ENCODE data around the gene PCK2.

Gene PCK2

GRCh38 chr14:24145690-24146452 lies 51.8 kb downstream of the PCK2 start:
- TF ChIP-seq CTCF (IDR thresholded peaks at IDR 0.05; ENCODE audit: low read depth, low read length) = no peak
- peak overlapping the region; percentile 75 for H3K4me3 ChIP-seq (ENCODE audit: low read depth, low read length)

GRCh38 chr14:24146453-24146977 lies 52.4 kb downstream of the PCK2 start, which contains the start of gene PSME2:
PSME2 (minus strand) TSS chr14:24146610; CDS start chr14:24146581, 29 bp downstream.
- TF ChIP-seq CTCF (IDR thresholded peaks at IDR 0.05; ENCODE audit: low read depth, low read length) = no peak
- H3K4me3 ChIP-seq (ENCODE audit: low read depth, low read length) = peak within 1 kb of the TSS; percentile 75

GRCh38 chr14:24146978-24147760 lies 53.1 kb downstream of the PCK2 start, which contains the start of gene RNF31:
RNF31 (plus strand) TSS chr14:24147498; CDS start chr14:24147699, 201 bp downstream.
- peak within 1 kb of the TSS; percentile 75 for H3K4me3 ChIP-seq (ENCODE audit: low read depth, low read length)
- TF ChIP-seq CTCF (IDR thresholded peaks at IDR 0.05; ENCODE audit: low read depth, low read length) = no peak

GRCh38 chr14:24147761-24148428 lies 53.8 kb downstream of the PCK2 start:
- peak overlapping the region; percentile 75 for H3K4me3 ChIP-seq (ENCODE audit: low read depth, low read length)
- TF ChIP-seq CTCF (IDR thresholded peaks at IDR 0.05; ENCODE audit: low read depth, low read length) = no peak

- H3K4me3 ChIP-seq (ENCODE audit: low read depth, low read length) = no peak overlapping the region
- no peak for TF ChIP-seq CTCF (IDR thresholded peaks at IDR 0.05; ENCODE audit: low read depth, low read length)
Measured at GRCh38 chr14:24149302-24149969, 55.3 kb downstream of the PCK2 start.

- no peak overlapping the region for H3K4me3 ChIP-seq (ENCODE audit: low read depth, low read length)
- no peak for TF ChIP-seq CTCF (IDR thresholded peaks at IDR 0.05; ENCODE audit: low read depth, low read length)
Measured at GRCh38 chr14:24150061-24150460, 56.0 kb downstream of the PCK2 start.

All from WI38 (cell line).